Neutrophil (primary cell): ENCODE results near the gene MSRB1.

Experiments used
- H3K27ac ChIP-seq: fragments of 200-600 bp; sonication (generic); 2 replicates; pipeline ENCODE4 v1.5.1; 2016; ENCODE audit warnings: mild to moderate bottlenecking, moderate library complexity
- H3K27me3 ChIP-seq: fragments of 200-600 bp; sonication (generic); 2 replicates; pipeline ENCODE4 v1.6.0; 2016; ENCODE audit warnings: mild to moderate bottlenecking
- H3K36me3 ChIP-seq: fragments of 200-600 bp; sonication (generic); 2 replicates; pipeline ENCODE4 v1.5.1; 2017
- H3K4me1 ChIP-seq, 2 experiments: fragments of 200-600 bp in 1 of 2; sonication (generic) in 1 of 2; 1 replicate in 1 of 2; 2 replicates in 1 of 2; pipeline versions ENCODE4 v1.5.1 to v1.6.1; 2013 to 2016; ENCODE audit warnings: low read depth in 1 of 2, low read length in 1 of 2, mild to moderate bottlenecking in 1 of 2, moderate library complexity in 1 of 2; ENCODE audit not compliant: control insufficient read depth in 1 of 2, insufficient read depth in 1 of 2
- H3K4me3 ChIP-seq, 2 experiments: fragments of 200-600 bp in 1 of 2; sonication (generic) in 1 of 2; 1 replicate in 1 of 2; 2 replicates in 1 of 2; pipeline ENCODE4 v1.5.1; 2013 to 2016; ENCODE audit warnings: low read depth in 1 of 2, low read length in 1 of 2, mild to moderate bottlenecking in 1 of 2, moderate library complexity in 1 of 2
- H3K9me3 ChIP-seq: fragments of 200-600 bp; sonication (generic); 2 replicates; pipeline ENCODE4 v1.5.1; 2016
- CTCF ChIP-seq: fragments of 200-600 bp; sonication (generic); IDR thresholded peaks from 2 replicates; pipeline ENCODE4 v1.5.1; 2016; ENCODE audit warnings: antibody characterized with exemption

MSRB1 gene

GRCh38 chr16:1990101-1990350 lies 47.0 kb upstream of the MSRB1 start:
- Histone ChIP-seq H3K27ac (no peak overlapping the region), H3K4me3 (peak overlapping the region in 1 of 2 experiments; percentile 70), H3K4me1 (peaks cover 24 to 30% of the 10 kb centered on the region in 2 experiments), H3K27me3 (peaks cover 64% of the 10 kb centered on the region), H3K9me3 (peaks cover 5% of the 10 kb centered on the region), H3K36me3 (no peaks in the 10 kb centered on the region)
- no peak for TF ChIP-seq CTCF

GRCh38 chr16:1989209-1990100 lies 46.5 kb upstream of the MSRB1 start, which contains the start of gene SYNGR3:
TSS of gene SYNGR3 (plus strand) at chr16:1989970. CDS start at chr16:1990103, 133 bp downstream.
- peak within 1 kb of the TSS in 1 of 2 experiments; percentile 70 for H3K4me3 ChIP-seq
- no peak within 1 kb of the TSS for H3K27ac ChIP-seq
- H3K9me3 ChIP-seq: peaks cover 5% of the 10 kb centered on the region
- no peaks in the 10 kb centered on the region for H3K36me3 ChIP-seq
- H3K4me1 ChIP-seq: peaks cover 30 to 36% of the 10 kb centered on the region in 2 experiments
- TF ChIP-seq CTCF: no peak
- peaks cover 64% of the 10 kb centered on the region for H3K27me3 ChIP-seq

- H3K27me3 ChIP-seq: peaks cover 63% of the 10 kb centered on the region
- no peak for TF ChIP-seq CTCF
- H3K36me3 ChIP-seq: no peaks in the 10 kb centered on the region
- H3K27ac ChIP-seq: no peak overlapping the region
- peaks cover 36 to 43% of the 10 kb centered on the region in 2 experiments for H3K4me1 ChIP-seq
- no peaks in the 10 kb centered on the region for H3K9me3 ChIP-seq
- no peak overlapping the region for H3K4me3 ChIP-seq
These were observed 44.2 kb upstream of the MSRB1 start for GRCh38 chr16:1987198-1987597.

- Histone ChIP-seq H3K36me3 (no peaks in the 10 kb centered on the region), H3K4me1 (peaks cover 24 to 27% of the 10 kb centered on the region in 2 experiments), H3K27me3 (peaks cover 63% of the 10 kb centered on the region), H3K9me3 (no peaks in the 10 kb centered on the region), H3K27ac (no peak overlapping the region), H3K4me3 (peak overlapping the region in 1 of 2 experiments; percentile 69)
- no peak for TF ChIP-seq CTCF
These were observed 42.6 kb upstream of the MSRB1 start for GRCh38 chr16:1985466-1986150.

GRCh38 chr16:1984347-1985225 lies 41.6 kb upstream of the MSRB1 start:
- peak overlapping the region; percentile 69 to 78 for H3K4me3 ChIP-seq
- no peaks in the 10 kb centered on the region for H3K9me3 ChIP-seq
- peak overlapping the region; percentile 69 for H3K27ac ChIP-seq
- H3K4me1 ChIP-seq: peaks cover 20% of the 10 kb centered on the region in 2 experiments
- H3K27me3 ChIP-seq: peaks cover 63% of the 10 kb centered on the region
- TF ChIP-seq CTCF: no peak
- no peaks in the 10 kb centered on the region for H3K36me3 ChIP-seq
